Peyer's patch (tissue), 4 donors: ENCODE measurements around the gene DCTN3. TPM values are rescaled to one million over a fixed set of nuclear protein-coding genes. Genes with fewer than 3 reads are reported as not detected.

Experiments used
- DNase-seq, 3 donors: peaks; one replicate each; pipeline ENCODE4 v3.0.0-alpha.2; 2017 to 2019
- H3K27ac ChIP-seq, 4 donors: fragments of 200-600 bp; sonication (generic); one replicate each; pipeline ENCODE4 v1.5.1; 2016 to 2019
- H3K27me3 ChIP-seq, 2 donors: fragments of 200-600 bp; sonication (generic); one replicate each; pipeline ENCODE4 v1.5.1; 2019
- H3K36me3 ChIP-seq, 3 donors: fragments of 200-600 bp; sonication (generic); one replicate each; pipeline ENCODE4 v1.5.1; 2016 to 2019
- H3K4me1 ChIP-seq, 4 donors: fragments of 200-600 bp; sonication (generic); one replicate each; pipeline ENCODE4 v1.5.1; 2016 to 2019
- H3K4me3 ChIP-seq, 4 donors: fragments of 200-600 bp; sonication (generic); 1 replicate in 3 of 4; 2 replicates in 1 of 4; pipeline ENCODE4 v1.5.1; 2016 to 2019; ENCODE audit warnings: mild to moderate bottlenecking in 1 of 4
- H3K9me3 ChIP-seq, 4 donors: fragments of 200-600 bp; sonication (generic); one replicate each; pipeline ENCODE4 v1.5.1; 2016 to 2019; ENCODE audit warnings: mild to moderate bottlenecking in 1 of 4
- CTCF ChIP-seq, 6 experiments: fragments of 450-650 bp in 4 of 6; fragments of 200-600 bp in 2 of 6; sonication (generic) in 1 of 6; IDR thresholded peaks; one replicate each; pipeline ENCODE4 v1.5.1; 2017 to 2019; ENCODE audit warnings: antibody characterized with exemption in 6 of 6, mild to moderate bottlenecking in 3 of 6, moderate library complexity in 1 of 6
- POLR2A ChIP-seq, 2 donors: fragments of 450-650 bp; IDR thresholded peaks; one replicate each; pipeline ENCODE4 v1.5.1; 2017; ENCODE audit warnings: antibody characterized with exemption in 2 of 2, mild to moderate bottlenecking in 2 of 2, moderate library complexity in 2 of 2
- total RNA-seq, 4 donors: library from RNA; depleted of rRNA; stranded (reverse); fragments of >200 nt; gene quantifications; one replicate each; pipeline ENCODE4 v1.1.0, GENCODE V29; 2016

The DCTN3 gene
- total RNA-seq, 4 donors from 2014 or later = 37.4 to 70.1 (median 47.5) TPM

- no peak for DNase-seq
Measured at GRCh38 chr9:34654323-34655051, 34.2 kb upstream of the DCTN3 start.

GRCh38 chr9:34653151-34654072 is 33.1 kb upstream of the DCTN3 start:
- TF ChIP-seq CTCF (IDR thresholded peaks at IDR 0.05) (no peak), POLR2A (IDR thresholded peaks at IDR 0.05) (no peak)
- no peak for DNase-seq
- H3K4me1 ChIP-seq = peaks cover 0 to 42% (median 6%) of the 10 kb centered on the region in 4 donors
- H3K4me3 ChIP-seq = no peak overlapping the region
- no peaks in the 10 kb centered on the region for H3K9me3 ChIP-seq
- peaks cover 0 to 21% (median 0%) of the 10 kb centered on the region in 3 donors for H3K36me3 ChIP-seq
- H3K27me3 ChIP-seq = no peaks in the 10 kb centered on the region
- peak overlapping the region in 2 of 4 donors; percentile 84 to 91 for H3K27ac ChIP-seq

More at GRCh38 chr9:34654323-34655051, 34.2 kb upstream of the DCTN3 start:
- TF ChIP-seq CTCF (IDR thresholded peaks at IDR 0.05) = no peak
- TF ChIP-seq POLR2A (IDR thresholded peaks at IDR 0.05) = no peak
- Histone ChIP-seq H3K27ac (peak overlapping the region in 2 of 4 donors; percentile 84 to 91), H3K4me1 (peaks cover 0 to 40% (median 6%) of the 10 kb centered on the region in 4 donors), H3K9me3 (no peaks in the 10 kb centered on the region), H3K36me3 (peaks cover 0 to 11% (median 0%) of the 10 kb centered on the region in 3 donors), H3K27me3 (no peaks in the 10 kb centered on the region), H3K4me3 (no peak overlapping the region)

- Histone ChIP-seq H3K27me3 (no peaks in the 10 kb centered on the region), H3K36me3 (peaks cover 0 to 25% (median 0%) of the 10 kb centered on the region in 3 donors), H3K4me1 (peaks cover 4 to 51% (median 11%) of the 10 kb centered on the region in 4 donors), H3K27ac (peak overlapping the region; percentile 47 to 91 (median 81)), H3K9me3 (no peaks in the 10 kb centered on the region), H3K4me3 (peak overlapping the region in 2 of 4 donors; percentile 37 to 42)
- DNase-seq = no peak
- TF ChIP-seq POLR2A (IDR thresholded peaks at IDR 0.05) = no peak
Measured at GRCh38 chr9:34652602-34653000, 32.3 kb upstream of the DCTN3 start.

GRCh38 chr9:34651876-34652601 is 31.7 kb upstream of the DCTN3 start, which contains the start of gene IL11RA:
IL11RA (plus strand) TSS chr9:34652185; CDS start chr9:34655218, 3,033 bp downstream.
- H3K9me3 ChIP-seq = no peaks in the 10 kb centered on the region
- H3K36me3 ChIP-seq = peaks cover 0 to 25% (median 0%) of the 10 kb centered on the region in 3 donors
- H3K4me1 ChIP-seq = peaks cover 4 to 56% (median 16%) of the 10 kb centered on the region in 4 donors
- peak within 1 kb of the TSS; percentile 47 to 91 (median 81) for H3K27ac ChIP-seq
- peak within 1 kb of the TSS in 3 of 4 donors; percentile 8 to 42 (median 37) for H3K4me3 ChIP-seq
- DNase-seq = peak; percentile 41 to 95 (median 93)
- H3K27me3 ChIP-seq = no peaks in the 10 kb centered on the region
- no peak for TF ChIP-seq CTCF (IDR thresholded peaks at IDR 0.05)
- peak; percentile 50 to 61 for TF ChIP-seq POLR2A (IDR thresholded peaks at IDR 0.05)

GRCh38 chr9:34651321-34651720 is 31.0 kb upstream of the DCTN3 start:
- no peaks in the 10 kb centered on the region for H3K27me3 ChIP-seq
- no peak for DNase-seq
- no peaks in the 10 kb centered on the region for H3K9me3 ChIP-seq
- H3K36me3 ChIP-seq = peaks cover 0 to 25% (median 0%) of the 10 kb centered on the region in 3 donors
- H3K4me1 ChIP-seq = peaks cover 4 to 56% (median 16%) of the 10 kb centered on the region in 4 donors
- H3K4me3 ChIP-seq = peak overlapping the region in 2 of 4 donors; percentile 37 to 42
- TF ChIP-seq POLR2A (IDR thresholded peaks at IDR 0.05) = no peak
- TF ChIP-seq CTCF (IDR thresholded peaks at IDR 0.05) = no peak
- peak overlapping the region; percentile 47 to 91 (median 81) for H3K27ac ChIP-seq
